AG04450 (cell line): ENCODE results near the gene PUM2. TPM values are rescaled to one million over a fixed set of nuclear protein-coding genes. Genes with fewer than 3 reads are reported as not detected.
A peak's percentile ranks its signal among the peaks of the same experiment; 100 is the strongest.

Experiments
- CTCF ChIA-PET: fragments of 300-600, 350-600 bp; formaldehyde crosslinking; extraction: SDS; loops from one replicate; lab custom pipeline; 2022; ENCODE audit warnings: antibody characterized with exemption, inconsistent platforms; lab: Charles Lee
- POLR2A ChIA-PET: fragments of 350-600 bp; formaldehyde crosslinking; extraction: SDS; loops from one replicate; lab custom pipeline; 2021; ENCODE audit warnings: antibody characterized with exemption, inconsistent platforms; lab: Yijun Ruan, JAX
- DNase-seq: peaks from one replicate; pipeline ENCODE4 v3.0.0-alpha.2; 2011; ENCODE audit warnings: low read depth, low spot score
- H3K27ac ChIP-seq: one replicate; pipeline ENCODE4 v1.5.1; 2012; ENCODE audit warnings: low read depth, low read length, control low read depth
- H3K27me3 ChIP-seq: one replicate; pipeline ENCODE4 v1.6.0; 2012; ENCODE audit warnings: low read length; ENCODE audit not compliant: control insufficient read depth, insufficient read depth
- H3K4me3 ChIP-seq: 2 replicates; pipeline ENCODE4 v1.5.1; 2011; ENCODE audit warnings: mild to moderate bottlenecking, low read depth, low read length, control low read depth
- H3K9me3 ChIP-seq: 2 replicates; pipeline ENCODE4 v1.5.1; 2012; ENCODE audit warnings: low read length; ENCODE audit not compliant: control insufficient read depth, insufficient read depth
- CTCF ChIP-seq: IDR thresholded peaks from 2 replicates; pipeline ENCODE4 v1.5.1; 2011; ENCODE audit warnings: low read depth, low read length, control low read depth, inconsistent platforms
- polyA plus RNA-seq: library from polyadenylated mRNA; depleted of rRNA; stranded (reverse); fragments of >200 nt; gene quantifications from 2 replicates; pipeline ENCODE4 v1.2.3, GENCODE V29; 2011

Gene PUM2
- polyA plus RNA-seq, 1 experiment = 53.7 TPM

- H3K27me3 ChIP-seq = no peaks in the 10 kb centered on the region
- ChIA-PET POLR2A (interaction anchor here (0.6 to 1.2 kb wide), 4 partner anchors 77 to 289 kb away, joined by 3 to 4 read pairs (median 3); partner anchors contain the start of gene WDR35), CTCF (interaction anchor here (0.6 to 2.1 kb wide), 17 partner anchors 11 to 417 kb away, joined by 3 to 19 read pairs (median 4); no protein-coding TSS in a partner anchor)
- no peak overlapping the region for H3K27ac ChIP-seq
- DNase-seq = no peak
- H3K9me3 ChIP-seq = no peaks in the 10 kb centered on the region
- TF ChIP-seq CTCF = peak; percentile 53
- H3K4me3 ChIP-seq = peak overlapping the region; percentile 64
Observed at GRCh38 chr2:20225294-20226151, 125.1 kb downstream of the PUM2 start.

- H3K27ac ChIP-seq = peak within 1 kb of the TSS; percentile 52
- CTCF ChIA-PET = interaction anchor here (0.6 to 2.1 kb wide), 12 partner anchors 10 to 418 kb away, joined by 3 to 19 read pairs (median 4); no protein-coding TSS in a partner anchor
- POLR2A ChIA-PET = interaction anchor here (0.6 to 1.2 kb wide), 4 partner anchors 76 to 289 kb away, joined by 3 to 4 read pairs (median 3); partner anchors contain the start of gene WDR35
- no peaks in the 10 kb centered on the region for H3K27me3 ChIP-seq
- TF ChIP-seq CTCF = no peak
- DNase-seq = no peak
- H3K4me3 ChIP-seq = peak within 1 kb of the TSS; percentile 64
- no peaks in the 10 kb centered on the region for H3K9me3 ChIP-seq
Observed at GRCh38 chr2:20224716-20225293, 125.8 kb downstream of the PUM2 start, which contains the start of gene SDC1. TSS of gene SDC1 (minus strand) at chr2:20225130. CDS start at chr2:20224867, 263 bp downstream.

GRCh38 chr2:20224164-20224715, 126.4 kb downstream of the PUM2 start:
- DNase-seq = no peak
- H3K27ac ChIP-seq = peak overlapping the region; percentile 52
- no peaks in the 10 kb centered on the region for H3K9me3 ChIP-seq
- TF ChIP-seq CTCF = no peak
- H3K4me3 ChIP-seq = peak overlapping the region; percentile 64
- ChIA-PET POLR2A (no interaction called here), CTCF (interaction anchor here (0.7 to 2.0 kb wide), 6 partner anchors 10 to 419 kb away, joined by 3 to 9 read pairs (median 4); no protein-coding TSS in a partner anchor)
- no peaks in the 10 kb centered on the region for H3K27me3 ChIP-seq

GRCh38 chr2:20223407-20224163, 127.1 kb downstream of the PUM2 start:
- Histone ChIP-seq H3K27ac (peak overlapping the region; percentile 52), H3K4me3 (peak overlapping the region; percentile 64), H3K9me3 (no peaks in the 10 kb centered on the region), H3K27me3 (no peaks in the 10 kb centered on the region)
- ChIA-PET CTCF (interaction anchor here (0.7 to 1.7 kb wide), 2 partner anchors 9 to 88 kb away, joined by 3 to 4 read pairs; no protein-coding TSS in a partner anchor), POLR2A (interaction anchor here (1.1 kb wide), 1 partner anchor 72 kb away, joined by 4 read pairs; no protein-coding TSS in a partner anchor)
- no peak for DNase-seq
- no peak for TF ChIP-seq CTCF
